HepG2 (cell line): Measurements from ENCODE around the gene GNG7. TPM values are rescaled to one million over a fixed set of nuclear protein-coding genes. Genes with fewer than 3 reads are reported as not detected.

Experiments used
- CHD4 ChIP-seq: fragments of 200-600 bp; sonication (generic); IDR thresholded peaks from 2 replicates; pipeline ENCODE4 v1.7.0; 2017; ENCODE audit warnings: mild to moderate bottlenecking, low read length, borderline replicate concordance
- DPF2 ChIP-seq: sonication (generic); formaldehyde crosslinking; IDR thresholded peaks from 2 replicates; pipeline ENCODE4 v1.4.0; 2020; ENCODE audit warnings: mild to moderate bottlenecking, low read depth, missing genetic modification reagents, borderline replicate concordance
- HNRNPL ChIP-seq: fragments of 200-400 bp; formaldehyde crosslinking; IDR thresholded peaks from 2 replicates; pipeline ENCODE4 v1.6.1; 2017; ENCODE audit warnings: mild to moderate bottlenecking, low read depth, low read length
- MTA1 ChIP-seq: sonication (generic); formaldehyde crosslinking; IDR thresholded peaks from 2 replicates; pipeline ENCODE4 v1.4.0; 2020; ENCODE audit warnings: missing genetic modification reagents, mild to moderate bottlenecking, borderline replicate concordance
- NCOA2 ChIP-seq: sonication (generic); formaldehyde crosslinking; IDR thresholded peaks from 2 replicates; pipeline ENCODE4 v1.8.0; 2022; ENCODE audit warnings: inconsistent platforms
- RFX3 ChIP-seq: IDR thresholded peaks from 2 replicates; pipeline ENCODE4 v1.6.1; 2016; ENCODE audit warnings: missing biosample characterization, missing genetic modification reagents
- RNF2 ChIP-seq: fragments of 450-650 bp; conservative IDR thresholded peaks from 2 replicates; pipeline ENCODE4 v1.6.1; 2016; ENCODE audit warnings: low read depth
- RXRA ChIP-seq: sonication (generic); formaldehyde crosslinking; IDR thresholded peaks from 2 replicates; pipeline ENCODE4 v1.5.1; 2020; ENCODE audit warnings: missing genetic modification reagents
- SOX5 ChIP-seq: IDR thresholded peaks from 2 replicates; pipeline ENCODE4 v1.6.1; 2016; ENCODE audit warnings: borderline replicate concordance
- TEAD3 ChIP-seq: optimal IDR thresholded peaks from 2 replicates; pipeline ENCODE3; 2016; ENCODE audit warnings: borderline replicate concordance
- ZBTB10 ChIP-seq: sonication (generic); formaldehyde crosslinking; IDR thresholded peaks from 2 replicates; pipeline ENCODE4 v1.4.0; 2020; ENCODE audit warnings: missing genetic modification reagents, borderline replicate concordance
- ZFX ChIP-seq: sonication (generic); formaldehyde crosslinking; IDR thresholded peaks from 2 replicates; pipeline ENCODE4 v1.4.0; 2020; ENCODE audit warnings: mild to moderate bottlenecking, low read depth, missing genetic modification reagents, moderate library complexity
- ZFYVE20 ChIP-seq: sonication (generic); formaldehyde crosslinking; IDR thresholded peaks from 2 replicates; pipeline ENCODE4 v1.8.0; 2023; ENCODE audit warnings: low read depth, mild to moderate bottlenecking, moderate library complexity, missing genetic modification reagents, borderline replicate concordance
- ZNF597 ChIP-seq: sonication (generic); formaldehyde crosslinking; IDR thresholded peaks from 2 replicates; pipeline ENCODE4 v1.5.0; 2020; ENCODE audit warnings: missing genetic modification reagents
- polyA plus RNA-seq, 8 experiments: library from polyadenylated mRNA; depleted of rRNA in 3 of 8; stranded (reverse) in 7 of 8; unstranded in 1 of 8; fragments of >200 nt; fragmentation: Illumina TruSeq in 4 of 8; extraction: Trizol in 4 of 8; gene quantifications; 2 replicates each; pipeline versions ENCODE4 v1.2.1 to v1.2.3, GENCODE V29; 2011 to 2016; ENCODE audit warnings: low read depth in 4 of 8, missing spikeins in 1 of 8, mixed read lengths in 1 of 8; ENCODE audit not compliant: insufficient read depth in 1 of 8
- total RNA-seq, 5 experiments: library from RNA; depleted of rRNA; stranded (reverse); fragments of >200 nt; fragmentation: Illumina TruSeq; extraction: Trizol; gene quantifications; 2 replicates each; pipeline ENCODE4 v1.2.3, GENCODE V29; 2016; ENCODE audit warnings: low read depth in 1 of 5
- TF ChIP-seq, protein P1 (sequence below): sonication (generic); formaldehyde crosslinking; IDR thresholded peaks from 2 replicates; pipeline ENCODE4 v1.4.0; 2020; ENCODE audit warnings: missing genetic modification reagents, borderline replicate concordance
- TF ChIP-seq, protein P2 (sequence below): sonication (generic); formaldehyde crosslinking; IDR thresholded peaks from 2 replicates; pipeline ENCODE4 v1.4.0; 2020; ENCODE audit warnings: missing genetic modification reagents
- TF ChIP-seq, protein P3 (sequence below): sonication (generic); formaldehyde crosslinking; IDR thresholded peaks from 2 replicates; pipeline ENCODE4 v1.8.0; 2022; ENCODE audit warnings: missing genetic modification reagents, low read depth, mild to moderate bottlenecking, borderline replicate concordance

The GNG7 gene
- total and polyA plus RNA-seq, 2 of the 13 experiments (the other 11 are each of a cell fraction or from before 2014, with no cell fraction given) = 1.4 to 3.3 TPM

DNA sequence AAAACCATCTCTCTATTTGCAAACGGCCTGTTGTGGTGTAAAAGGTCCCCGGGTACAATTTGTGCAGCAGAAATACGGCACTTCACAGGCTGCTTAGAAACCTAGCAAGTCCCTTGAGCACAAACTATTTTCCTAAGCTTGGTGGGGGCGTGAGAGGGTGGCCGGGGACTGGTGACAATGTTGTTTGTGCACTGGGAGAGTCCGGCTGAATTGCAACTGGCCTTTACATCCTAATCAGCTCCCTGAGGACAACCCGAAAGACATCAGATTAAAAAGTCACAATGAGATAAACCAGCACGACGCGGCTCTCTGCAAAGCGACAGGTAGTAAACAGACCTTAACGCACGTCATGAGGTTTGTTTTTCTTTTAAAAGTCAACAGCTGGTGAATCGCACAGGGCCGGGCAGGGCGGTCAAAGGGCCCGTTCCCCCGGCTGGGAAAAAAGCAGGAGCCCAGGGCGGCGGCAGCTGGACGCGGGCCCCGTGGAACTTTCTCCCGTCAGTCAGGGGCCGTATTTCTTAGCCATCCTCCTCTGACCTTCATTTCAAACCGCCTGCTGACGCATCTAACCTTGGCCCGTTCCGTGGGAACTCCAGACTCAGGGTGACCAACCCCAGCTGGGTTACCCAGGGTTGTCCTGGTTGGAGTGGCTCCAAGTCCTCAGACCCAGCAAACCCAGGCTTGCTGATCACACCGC, 114.3 kb downstream of the GNG7 start (continued):
- TF ChIP-seq, protein P1, sequence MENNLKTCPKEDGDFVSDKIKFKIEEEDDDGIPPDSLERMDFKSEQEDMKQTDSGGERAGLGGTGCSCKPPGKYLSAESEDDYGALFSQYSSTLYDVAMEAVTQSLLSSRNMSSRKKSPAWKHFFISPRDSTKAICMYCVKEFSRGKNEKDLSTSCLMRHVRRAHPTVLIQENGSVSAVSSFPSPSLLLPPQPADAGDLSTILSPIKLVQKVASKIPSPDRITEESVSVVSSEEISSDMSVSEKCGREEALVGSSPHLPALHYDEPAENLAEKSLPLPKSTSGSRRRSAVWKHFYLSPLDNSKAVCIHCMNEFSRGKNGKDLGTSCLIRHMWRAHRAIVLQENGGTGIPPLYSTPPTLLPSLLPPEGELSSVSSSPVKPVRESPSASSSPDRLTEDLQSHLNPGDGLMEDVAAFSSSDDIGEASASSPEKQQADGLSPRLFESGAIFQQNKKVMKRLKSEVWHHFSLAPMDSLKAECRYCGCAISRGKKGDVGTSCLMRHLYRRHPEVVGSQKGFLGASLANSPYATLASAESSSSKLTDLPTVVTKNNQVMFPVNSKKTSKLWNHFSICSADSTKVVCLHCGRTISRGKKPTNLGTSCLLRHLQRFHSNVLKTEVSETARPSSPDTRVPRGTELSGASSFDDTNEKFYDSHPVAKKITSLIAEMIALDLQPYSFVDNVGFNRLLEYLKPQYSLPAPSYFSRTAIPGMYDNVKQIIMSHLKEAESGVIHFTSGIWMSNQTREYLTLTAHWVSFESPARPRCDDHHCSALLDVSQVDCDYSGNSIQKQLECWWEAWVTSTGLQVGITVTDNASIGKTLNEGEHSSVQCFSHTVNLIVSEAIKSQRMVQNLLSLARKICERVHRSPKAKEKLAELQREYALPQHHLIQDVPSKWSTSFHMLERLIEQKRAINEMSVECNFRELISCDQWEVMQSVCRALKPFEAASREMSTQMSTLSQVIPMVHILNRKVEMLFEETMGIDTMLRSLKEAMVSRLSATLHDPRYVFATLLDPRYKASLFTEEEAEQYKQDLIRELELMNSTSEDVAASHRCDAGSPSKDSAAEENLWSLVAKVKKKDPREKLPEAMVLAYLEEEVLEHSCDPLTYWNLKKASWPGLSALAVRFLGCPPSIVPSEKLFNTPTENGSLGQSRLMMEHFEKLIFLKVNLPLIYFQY (CRISPR knock-in tag) = 0 out of 2 replicates have a peak, but pooled peaks have one; percentile 57
- TF ChIP-seq ZNF597 (CRISPR knock-in tag) (no peak), ZFX (CRISPR knock-in tag) (0 out of 2 replicates have a peak, but pooled peaks have one; percentile 40), DPF2 (CRISPR knock-in tag) (peak; percentile 29; the same call in 1 of the 2 replicates), SOX5 (CRISPR knock-in tag) (peak; percentile 67), RXRA (CRISPR knock-in tag) (peak; percentile 55; the same call in 1 of the 2 replicates), ZBTB10 (CRISPR knock-in tag) (no peak), TEAD3 (peak; percentile 26), RNF2 (no peak), HNRNPL (0 out of 2 replicates have a peak, but pooled peaks have one; percentile 42), RFX3 (CRISPR knock-in tag) (no peak), NCOA2 (peak; percentile 34; the same call in 1 of the 2 replicates), MTA1 (CRISPR knock-in tag) (0 out of 2 replicates have a peak, but pooled peaks have one; percentile 54), ZFYVE20 (CRISPR knock-in tag) (no peak), CHD4 (no peak)
- TF ChIP-seq, protein P2, sequence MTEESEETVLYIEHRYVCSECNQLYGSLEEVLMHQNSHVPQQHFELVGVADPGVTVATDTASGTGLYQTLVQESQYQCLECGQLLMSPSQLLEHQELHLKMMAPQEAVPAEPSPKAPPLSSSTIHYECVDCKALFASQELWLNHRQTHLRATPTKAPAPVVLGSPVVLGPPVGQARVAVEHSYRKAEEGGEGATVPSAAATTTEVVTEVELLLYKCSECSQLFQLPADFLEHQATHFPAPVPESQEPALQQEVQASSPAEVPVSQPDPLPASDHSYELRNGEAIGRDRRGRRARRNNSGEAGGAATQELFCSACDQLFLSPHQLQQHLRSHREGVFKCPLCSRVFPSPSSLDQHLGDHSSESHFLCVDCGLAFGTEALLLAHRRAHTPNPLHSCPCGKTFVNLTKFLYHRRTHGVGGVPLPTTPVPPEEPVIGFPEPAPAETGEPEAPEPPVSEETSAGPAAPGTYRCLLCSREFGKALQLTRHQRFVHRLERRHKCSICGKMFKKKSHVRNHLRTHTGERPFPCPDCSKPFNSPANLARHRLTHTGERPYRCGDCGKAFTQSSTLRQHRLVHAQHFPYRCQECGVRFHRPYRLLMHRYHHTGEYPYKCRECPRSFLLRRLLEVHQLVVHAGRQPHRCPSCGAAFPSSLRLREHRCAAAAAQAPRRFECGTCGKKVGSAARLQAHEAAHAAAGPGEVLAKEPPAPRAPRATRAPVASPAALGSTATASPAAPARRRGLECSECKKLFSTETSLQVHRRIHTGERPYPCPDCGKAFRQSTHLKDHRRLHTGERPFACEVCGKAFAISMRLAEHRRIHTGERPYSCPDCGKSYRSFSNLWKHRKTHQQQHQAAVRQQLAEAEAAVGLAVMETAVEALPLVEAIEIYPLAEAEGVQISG = peak; percentile 62; the same call in 1 of the 2 replicates
- TF ChIP-seq, protein P3, sequence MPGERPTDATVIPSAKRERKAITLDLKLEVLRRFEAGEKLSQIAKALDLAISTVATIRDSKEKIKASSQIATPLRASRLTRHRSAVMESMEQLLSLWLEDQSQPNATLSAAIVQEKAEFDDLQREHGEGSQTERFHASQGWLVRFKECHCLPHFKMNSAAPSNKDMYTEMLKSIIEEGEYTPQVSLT (CRISPR knock-in tag) = no peak
